Jurkat, Clone E6-1 (cell line): ENCODE data around the gene SH3RF1.

Experiments used
- DNase-seq: peaks from one replicate; pipeline ENCODE4 v3.0.0-alpha.2; 2011; ENCODE audit warnings: low read depth, low spot score
- H3K4me3 ChIP-seq: 2 replicates; pipeline ENCODE4 v1.5.1; 2011; ENCODE audit warnings: mild to moderate bottlenecking, low read length, control low read depth, moderate library complexity

Gene SH3RF1

DNA sequence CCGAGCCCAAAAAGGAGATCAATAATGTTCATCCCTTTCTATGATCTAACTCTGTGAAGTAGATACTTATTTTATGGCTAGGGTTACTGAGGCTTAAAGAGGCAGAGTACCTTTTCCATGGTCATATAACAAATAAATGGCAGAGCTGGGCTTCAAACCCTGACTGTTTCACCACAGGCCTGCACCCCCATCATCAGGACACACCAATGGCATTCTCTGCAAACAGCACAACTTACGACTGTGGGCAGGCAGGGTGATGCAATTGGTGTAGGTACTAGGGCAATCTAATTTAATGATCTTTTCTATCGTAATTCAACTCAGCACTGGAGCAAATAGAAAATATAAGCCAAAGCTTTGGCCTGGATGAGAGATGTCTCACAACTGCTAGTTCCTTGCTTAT, 141.9 kb downstream of the SH3RF1 start:
- no peak overlapping the region for H3K4me3 ChIP-seq
- no peak for DNase-seq

- H3K4me3 ChIP-seq = no peak overlapping the region
- DNase-seq = no peak
Observed at GRCh38 chr4:169127314-169127713, 143.4 kb downstream of the SH3RF1 start.

- no peak overlapping the region for H3K4me3 ChIP-seq
- no peak for DNase-seq
Observed at GRCh38 chr4:169124661-169125060, 146.1 kb downstream of the SH3RF1 start.

DNA sequence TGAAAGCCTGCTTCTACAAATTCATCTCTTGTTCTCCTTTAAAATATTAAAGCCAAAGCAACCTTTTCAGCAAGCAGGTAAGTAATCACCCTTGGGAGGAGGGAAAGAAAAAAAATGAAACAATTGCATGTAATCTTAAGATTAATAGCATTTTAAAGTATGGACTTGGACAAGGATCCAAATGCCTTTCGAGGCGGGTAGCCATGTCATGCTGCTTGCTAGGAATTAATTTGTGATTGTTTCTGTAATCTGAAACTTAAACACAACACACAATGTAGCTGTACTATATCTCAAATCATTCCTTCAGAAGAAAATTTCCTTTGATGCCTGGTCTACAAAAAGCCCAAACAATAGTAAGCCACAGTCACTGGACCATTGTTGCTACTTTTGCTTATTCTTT, 148.3 kb downstream of the SH3RF1 start:
- no peak for DNase-seq
- H3K4me3 ChIP-seq = no peak overlapping the region

DNA sequence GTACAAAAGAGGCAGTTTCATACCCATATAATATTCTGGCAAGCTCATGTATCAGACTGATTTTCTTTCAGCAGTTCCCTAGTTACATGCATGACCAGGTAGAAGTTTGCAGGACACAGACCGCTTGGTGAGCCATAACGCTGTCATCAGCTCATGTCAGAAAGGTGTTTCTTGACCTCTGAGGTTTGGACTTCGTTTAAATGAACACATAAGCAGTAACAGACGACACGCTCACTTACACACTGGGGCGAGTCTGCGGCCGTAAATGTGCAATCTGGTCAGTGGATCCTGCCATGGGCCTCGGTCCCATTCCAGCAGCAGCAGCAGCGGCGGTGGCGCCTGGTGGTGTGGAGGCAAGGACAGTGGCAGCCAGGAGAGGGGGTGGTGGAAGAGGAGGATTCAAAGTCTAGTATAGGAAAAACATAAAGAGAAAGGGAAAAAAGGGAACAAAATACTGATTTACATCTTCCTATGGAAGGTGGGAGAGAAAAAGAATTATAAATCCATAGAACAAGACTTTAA, 148.8 kb downstream of the SH3RF1 start:
- no peak for DNase-seq

GRCh38 chr4:169120624-169121023, 150.1 kb downstream of the SH3RF1 start:
- H3K4me3 ChIP-seq = no peak overlapping the region
- no peak for DNase-seq

More for the DNA sequence above, 148.8 kb downstream of the SH3RF1 start:
- H3K4me3 ChIP-seq = no peak overlapping the region

GRCh38 chr4:169119536-169119935, 151.2 kb downstream of the SH3RF1 start:
- no peak overlapping the region for H3K4me3 ChIP-seq
- DNase-seq = no peak

GRCh38 chr4:169117591-169118081, 153.1 kb downstream of the SH3RF1 start:
- DNase-seq = no peak
- no peak overlapping the region for H3K4me3 ChIP-seq

DNA sequence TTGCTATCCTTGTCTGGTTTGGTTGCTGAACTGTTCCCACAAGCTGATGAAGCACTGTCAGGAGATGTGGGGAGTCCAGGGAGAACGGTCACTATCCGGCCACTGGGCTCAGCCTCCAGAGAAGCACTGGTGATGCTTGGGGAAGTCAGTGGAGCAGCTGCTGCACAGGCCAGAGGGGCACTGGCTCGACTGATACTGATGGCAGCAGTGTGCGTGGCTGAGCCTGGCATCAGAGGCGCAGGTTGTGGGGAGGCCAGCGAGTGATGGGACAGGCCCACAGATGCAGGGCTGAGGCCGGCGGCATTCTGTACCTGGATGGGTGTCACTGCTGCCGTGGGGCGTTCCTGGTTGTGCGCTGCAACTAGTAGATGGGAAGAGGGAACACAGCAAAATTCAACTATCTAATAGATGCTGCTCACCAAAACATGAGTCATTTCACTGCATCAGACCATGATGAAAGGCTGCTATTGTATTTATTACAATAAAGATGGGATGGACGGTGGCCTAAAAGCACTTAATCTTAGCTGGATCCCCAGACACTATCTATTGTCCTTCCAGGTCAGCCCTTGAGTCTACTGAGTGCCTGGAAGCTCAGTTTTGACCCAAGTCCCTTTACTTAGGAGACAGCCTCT, 154.4 kb downstream of the SH3RF1 start:
- H3K4me3 ChIP-seq = no peak overlapping the region
- no peak for DNase-seq

DNA sequence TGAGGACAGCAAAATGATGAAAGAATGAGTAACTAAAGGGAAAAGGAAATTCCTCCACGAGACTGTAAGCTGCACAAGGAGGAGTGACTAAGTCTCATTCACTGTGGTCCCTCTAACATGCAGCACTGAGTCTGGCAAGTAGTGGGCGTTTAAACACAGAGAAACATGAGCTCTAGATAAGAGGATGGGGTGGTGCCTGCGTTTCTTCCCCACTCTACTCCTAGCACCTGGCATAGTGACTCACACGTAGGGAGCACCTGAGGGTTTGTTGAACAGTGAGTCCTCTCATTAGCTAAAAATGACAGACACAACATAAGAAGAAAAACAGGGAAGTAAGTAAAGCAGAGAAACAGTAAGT, 154.9 kb downstream of the SH3RF1 start:
- DNase-seq = peak; percentile 12
- no peak overlapping the region for H3K4me3 ChIP-seq

DNA sequence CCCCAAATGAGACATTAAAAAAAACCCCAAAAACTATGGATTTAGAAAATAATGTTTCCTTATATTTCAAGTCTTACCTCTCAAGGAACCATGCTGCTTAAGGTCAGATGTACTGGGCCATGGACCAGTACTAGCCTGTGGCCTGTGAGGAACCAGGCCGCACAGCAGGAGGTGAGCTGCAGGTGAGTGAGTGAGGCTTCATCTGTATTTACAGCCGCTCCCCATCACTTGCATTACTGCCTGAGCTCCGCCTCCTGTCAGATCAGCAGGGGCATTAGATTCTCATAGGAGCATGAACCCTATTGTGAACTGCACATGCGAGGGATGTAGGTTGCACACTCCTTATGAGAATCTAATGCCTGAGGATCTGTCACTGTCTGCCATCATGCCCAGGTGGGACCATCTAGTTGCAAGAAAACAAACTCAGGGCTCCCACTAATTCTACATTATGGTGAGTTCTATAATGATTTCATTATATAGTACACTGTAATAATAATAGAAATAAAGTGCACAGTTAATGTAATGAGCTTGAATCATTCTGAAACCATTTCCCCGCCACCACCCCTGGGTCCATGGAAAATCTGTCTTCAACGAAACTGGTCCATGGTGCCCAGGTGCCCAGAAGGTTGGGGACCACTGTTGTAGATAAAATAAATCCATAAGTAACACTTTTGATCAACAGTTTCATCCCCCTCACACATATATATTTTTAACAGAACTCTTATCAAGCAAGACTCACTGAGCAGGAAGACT, 155.4 kb downstream of the SH3RF1 start:
- no peak overlapping the region for H3K4me3 ChIP-seq
- no peak for DNase-seq

- no peak for DNase-seq
- no peak overlapping the region for H3K4me3 ChIP-seq
Observed at GRCh38 chr4:169114341-169114974, 156.3 kb downstream of the SH3RF1 start.

- no peak for DNase-seq
- no peak overlapping the region for H3K4me3 ChIP-seq
Observed at GRCh38 chr4:169110633-169111032, 160.1 kb downstream of the SH3RF1 start.

GRCh38 chr4:169109035-169109675, 161.6 kb downstream of the SH3RF1 start:
- DNase-seq = no peak
- H3K4me3 ChIP-seq = no peak overlapping the region

GRCh38 chr4:169108303-169108702, 162.5 kb downstream of the SH3RF1 start:
- H3K4me3 ChIP-seq = no peak overlapping the region
- DNase-seq = no peak

DNA sequence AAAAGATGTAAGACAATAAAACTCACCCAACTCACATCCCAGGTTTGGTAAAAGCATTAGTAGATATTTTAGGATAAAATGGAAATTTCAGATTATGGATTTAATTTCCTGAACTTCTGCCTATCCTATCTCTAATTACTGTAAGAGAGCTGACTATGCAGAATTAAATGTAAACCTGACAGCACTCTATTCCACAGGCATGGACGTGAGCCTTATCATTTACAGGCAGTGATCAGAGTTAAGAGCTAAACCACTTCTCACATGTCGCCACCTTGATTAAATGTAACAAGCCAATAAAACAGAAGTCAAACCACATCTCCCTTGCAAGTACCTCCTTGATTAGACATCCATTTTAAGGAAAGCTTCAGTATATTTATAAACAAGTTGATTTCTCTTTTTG, 163.2 kb downstream of the SH3RF1 start:
- H3K4me3 ChIP-seq = no peak overlapping the region
- no peak for DNase-seq

- DNase-seq = no peak
- no peak overlapping the region for H3K4me3 ChIP-seq
Observed at GRCh38 chr4:169106696-169107229, 164.0 kb downstream of the SH3RF1 start.

DNA sequence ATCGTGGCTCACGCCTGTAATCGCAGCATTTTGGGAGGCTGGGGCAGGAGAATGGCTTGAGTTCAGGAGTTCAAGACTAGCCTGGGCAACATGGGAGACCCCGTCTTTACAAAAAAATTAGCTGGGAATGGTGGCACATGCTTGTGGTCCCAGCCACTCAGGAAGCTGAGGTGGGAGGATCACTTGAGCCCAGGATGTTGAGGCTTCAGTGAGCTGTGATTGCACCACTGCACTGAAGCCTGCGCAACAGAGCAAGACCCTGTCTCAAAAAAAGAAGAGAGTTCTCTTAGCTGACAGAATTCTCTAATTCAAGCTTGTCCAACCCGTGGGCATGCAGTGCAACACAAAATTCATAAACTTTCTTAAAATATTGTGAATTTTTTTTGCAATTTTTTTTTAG, 165.1 kb downstream of the SH3RF1 start:
- H3K4me3 ChIP-seq = no peak overlapping the region
- DNase-seq = no peak

DNA sequence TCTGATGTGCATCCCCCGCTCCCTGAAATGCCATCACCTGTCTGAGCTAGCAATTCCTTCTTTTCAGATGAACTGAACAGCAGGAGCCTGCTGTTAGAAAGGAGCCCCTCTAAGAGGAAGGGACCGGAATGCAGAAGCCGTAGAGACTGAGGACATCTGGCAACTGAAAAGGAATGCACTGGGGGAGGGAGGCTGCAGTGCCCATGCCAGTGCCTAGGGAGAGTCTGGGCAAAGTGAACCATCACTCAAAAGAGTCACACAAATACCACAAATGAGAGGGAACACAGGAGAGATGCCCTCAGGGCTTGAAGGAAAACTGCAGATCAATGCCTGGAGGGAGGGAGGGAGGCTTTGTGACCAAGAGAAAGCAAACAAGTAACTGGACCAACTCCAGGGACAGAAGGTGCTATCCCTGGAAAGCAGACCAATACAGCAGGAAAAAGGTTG, 166.8 kb downstream of the SH3RF1 start:
- no peak overlapping the region for H3K4me3 ChIP-seq
- no peak for DNase-seq
